ENCODE data around the gene NPTX2.

The NPTX2 gene

GRCh38 chr7:98573816-98574215 is 43.3 kb upstream of the NPTX2 start:
- Histone ChIP-seq H3K4me1 (ENCODE audit: control insufficient read depth, insufficient read depth, low read length) (no peaks in the 10 kb centered on the region), H3K4me3 (ENCODE audit: low read depth, low read length) (no peak overlapping the region), H3K9me3 (ENCODE audit: control insufficient read depth, insufficient read depth, low read depth, low read length) (no peaks in the 10 kb centered on the region; the same call in none of the 2 replicates), H3K27ac (ENCODE audit: extremely low read depth, low read depth, low read length) (no peak overlapping the region), H3K36me3 (ENCODE audit: control insufficient read depth in 2 of 2, insufficient read depth in 1 of 2, low read length in 2 of 2) (no peaks in the 10 kb centered on the region)
- ChIA-PET POLR2A (no interaction called here), CTCF (interaction anchor here (0.6 kb wide), 1 partner anchor 375 kb away, joined by 3 read pairs; no protein-coding TSS in a partner anchor)
- TF ChIP-seq ZNF214 (tag by site-specific recombination; IDR thresholded peaks at IDR 0.05; ENCODE audit: borderline replicate concordance) (no peak), ZBTB8A (tag by site-specific recombination; IDR thresholded peaks at IDR 0.05) (no peak), ZNF558 (tag by site-specific recombination; IDR thresholded peaks at IDR 0.05) (no peak), ZNF274 (IDR thresholded peaks at IDR 0.05; ENCODE audit: low read length) (no peak), ZNF274 (tag by site-specific recombination; IDR thresholded peaks at IDR 0.05; ENCODE audit: borderline replicate concordance) (no peak), ZNF513 (tag by site-specific recombination; IDR thresholded peaks at IDR 0.05) (no peak), IKZF3 (tag by site-specific recombination; IDR thresholded peaks at IDR 0.05) (no peak), ZNF248 (tag by site-specific recombination; IDR thresholded peaks at IDR 0.05) (no peak), ZNF785 (tag by site-specific recombination; IDR thresholded peaks at IDR 0.05) (no peak)

GRCh38 chr7:98575878-98576277 is 41.2 kb upstream of the NPTX2 start:
- no peak overlapping the region for H3K4me3 ChIP-seq (ENCODE audit: low read depth, low read length)
- H3K36me3 ChIP-seq (ENCODE audit: control insufficient read depth in 2 of 2, insufficient read depth in 1 of 2, low read length in 2 of 2): no peaks in the 10 kb centered on the region
- CTCF ChIA-PET: no interaction called here
- no peak overlapping the region for H3K27ac ChIP-seq (ENCODE audit: extremely low read depth, low read depth, low read length)
- no peaks in the 10 kb centered on the region for H3K4me1 ChIP-seq (ENCODE audit: control insufficient read depth, insufficient read depth, low read length)
- H3K9me3 ChIP-seq (ENCODE audit: control insufficient read depth, insufficient read depth, low read depth, low read length): no peaks in the 10 kb centered on the region; the same call in none of the 2 replicates
- TF ChIP-seq, protein P1, sequence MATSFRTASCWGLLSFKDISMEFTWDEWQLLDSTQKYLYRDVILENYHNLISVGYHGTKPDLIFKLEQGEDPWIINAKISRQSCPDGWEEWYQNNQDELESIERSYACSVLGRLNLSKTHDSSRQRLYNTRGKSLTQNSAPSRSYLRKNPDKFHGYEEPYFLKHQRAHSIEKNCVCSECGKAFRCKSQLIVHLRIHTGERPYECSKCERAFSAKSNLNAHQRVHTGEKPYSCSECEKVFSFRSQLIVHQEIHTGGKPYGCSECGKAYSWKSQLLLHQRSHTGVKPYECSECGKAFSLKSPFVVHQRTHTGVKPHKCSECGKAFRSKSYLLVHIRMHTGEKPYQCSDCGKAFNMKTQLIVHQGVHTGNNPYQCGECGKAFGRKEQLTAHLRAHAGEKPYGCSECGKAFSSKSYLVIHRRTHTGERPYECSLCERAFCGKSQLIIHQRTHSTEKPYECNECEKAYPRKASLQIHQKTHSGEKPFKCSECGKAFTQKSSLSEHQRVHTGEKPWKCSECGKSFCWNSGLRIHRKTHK (tag by site-specific recombination; IDR thresholded peaks at IDR 0.05): peak; percentile 96
- TF ChIP-seq SETDB1 (IDR thresholded peaks at IDR 0.05; ENCODE audit: insufficient read length, low read length): peak; percentile 60
- TF ChIP-seq, protein P2, sequence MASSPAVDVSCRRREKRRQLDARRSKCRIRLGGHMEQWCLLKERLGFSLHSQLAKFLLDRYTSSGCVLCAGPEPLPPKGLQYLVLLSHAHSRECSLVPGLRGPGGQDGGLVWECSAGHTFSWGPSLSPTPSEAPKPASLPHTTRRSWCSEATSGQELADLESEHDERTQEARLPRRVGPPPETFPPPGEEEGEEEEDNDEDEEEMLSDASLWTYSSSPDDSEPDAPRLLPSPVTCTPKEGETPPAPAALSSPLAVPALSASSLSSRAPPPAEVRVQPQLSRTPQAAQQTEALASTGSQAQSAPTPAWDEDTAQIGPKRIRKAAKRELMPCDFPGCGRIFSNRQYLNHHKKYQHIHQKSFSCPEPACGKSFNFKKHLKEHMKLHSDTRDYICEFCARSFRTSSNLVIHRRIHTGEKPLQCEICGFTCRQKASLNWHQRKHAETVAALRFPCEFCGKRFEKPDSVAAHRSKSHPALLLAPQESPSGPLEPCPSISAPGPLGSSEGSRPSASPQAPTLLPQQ (tag by site-specific recombination; IDR thresholded peaks at IDR 0.05): no peak
- POLR2A ChIA-PET: interaction anchor here (0.6 kb wide), 1 partner anchor 79 kb away, joined by 3 read pairs; no protein-coding TSS in a partner anchor

GRCh38 chr7:98584830-98585229 is 32.3 kb upstream of the NPTX2 start:
- CTCF ChIA-PET: no interaction called here
- Histone ChIP-seq H3K36me3 (ENCODE audit: control insufficient read depth in 2 of 2, insufficient read depth in 1 of 2, low read length in 2 of 2) (no peaks in the 10 kb centered on the region), H3K4me3 (ENCODE audit: low read depth, low read length) (no peak overlapping the region), H3K9me3 (ENCODE audit: control insufficient read depth, insufficient read depth, low read depth, low read length) (no peaks in the 10 kb centered on the region; the same call in 1 of the 2 replicates), H3K4me1 (ENCODE audit: control insufficient read depth, insufficient read depth, low read length) (no peaks in the 10 kb centered on the region), H3K27ac (ENCODE audit: extremely low read depth, low read depth, low read length) (no peak overlapping the region)
- POLR2A ChIA-PET: no interaction called here
- TF ChIP-seq ZBTB21 (tag by site-specific recombination; IDR thresholded peaks at IDR 0.05) (no peak), ZNF221 (tag by site-specific recombination; IDR thresholded peaks at IDR 0.05; ENCODE audit: borderline replicate concordance) (no peak), KLF10 (tag by site-specific recombination; IDR thresholded peaks at IDR 0.05) (no peak), BCL11A (tag by site-specific recombination; IDR thresholded peaks at IDR 0.05; ENCODE audit: low read depth) (no peak), ZNF394 (tag by site-specific recombination; IDR thresholded peaks at IDR 0.05; ENCODE audit: borderline replicate concordance) (no peak), ZNF473 (tag by site-specific recombination; IDR thresholded peaks at IDR 0.05) (no peak), ZNF138 (tag by site-specific recombination; IDR thresholded peaks at IDR 0.05; ENCODE audit: borderline replicate concordance) (no peak), PRDM1 (tag by site-specific recombination; IDR thresholded peaks at IDR 0.05) (peak; percentile 81), ZNF707 (tag by site-specific recombination; IDR thresholded peaks at IDR 0.05) (no peak), ZNF776 (tag by site-specific recombination; IDR thresholded peaks at IDR 0.05; ENCODE audit: borderline replicate concordance) (0 out of 2 replicates have a peak, but pooled peaks have one; percentile 62), ZNF157 (tag by site-specific recombination; IDR thresholded peaks at IDR 0.05) (no peak), HOXC10 (CRISPR knock-in tag; IDR thresholded peaks at IDR 0.05) (no peak), ZNF670 (tag by site-specific recombination; IDR thresholded peaks at IDR 0.05; ENCODE audit: low read depth) (no peak), ZNF530 (tag by site-specific recombination; IDR thresholded peaks at IDR 0.05; ENCODE audit: low read depth) (0 out of 2 replicates have a peak, but pooled peaks have one; percentile 13), ZNF571 (tag by site-specific recombination; IDR thresholded peaks at IDR 0.05) (peak; percentile 66; the same call in 1 of the 2 replicates), SALL2 (tag by site-specific recombination; IDR thresholded peaks at IDR 0.05; ENCODE audit: borderline replicate concordance) (0 out of 2 replicates have a peak, but pooled peaks have one; percentile 48), ZNF701 (tag by site-specific recombination; IDR thresholded peaks at IDR 0.05) (no peak), ZNF121 (tag by site-specific recombination; IDR thresholded peaks at IDR 0.05) (no peak)

All from HEK293 (cell line).